GM12875 (cell line): ENCODE data around the gene ANKRD17.

ENCODE experiments used
- H3K4me3 ChIP-seq: one replicate; pipeline ENCODE4 v1.5.1; 2011; ENCODE audit warnings: low read depth, low read length, control low read depth
- CTCF ChIP-seq: IDR thresholded peaks from 2 replicates; pipeline ENCODE4 v1.5.1; 2011; ENCODE audit warnings: low read depth, mild to moderate bottlenecking, control low read depth, inconsistent platforms, low read length, moderate library complexity, borderline replicate concordance; ENCODE audit not compliant: insufficient read depth

ANKRD17 gene

GRCh38 chr4:73197220-73197619, 61.4 kb downstream of the ANKRD17 start:
- TF ChIP-seq CTCF, result no peak
- no peak overlapping the region for H3K4me3 ChIP-seq

- no peak for TF ChIP-seq CTCF
- H3K4me3 ChIP-seq, result no peak overlapping the region
These were observed 64.5 kb downstream of the ANKRD17 start for GRCh38 chr4:73194064-73194463.

GRCh38 chr4:73193659-73194058, 64.9 kb downstream of the ANKRD17 start:
- TF ChIP-seq CTCF, result no peak

GRCh38 chr4:73193155-73193554, 65.4 kb downstream of the ANKRD17 start:
- H3K4me3 ChIP-seq, result no peak overlapping the region
- no peak for TF ChIP-seq CTCF

More at GRCh38 chr4:73193659-73194058, 64.9 kb downstream of the ANKRD17 start:
- no peak overlapping the region for H3K4me3 ChIP-seq

GRCh38 chr4:73189274-73189810, 69.3 kb downstream of the ANKRD17 start:
- TF ChIP-seq CTCF, result no peak

GRCh38 chr4:73187325-73187724, 71.3 kb downstream of the ANKRD17 start:
- TF ChIP-seq CTCF, result no peak
- no peak overlapping the region for H3K4me3 ChIP-seq

More at GRCh38 chr4:73189274-73189810, 69.3 kb downstream of the ANKRD17 start:
- H3K4me3 ChIP-seq, result no peak overlapping the region

- TF ChIP-seq CTCF, result no peak
- no peak overlapping the region for H3K4me3 ChIP-seq
These were observed 72.7 kb downstream of the ANKRD17 start for GRCh38 chr4:73185903-73186302.
